NCI-H526 (cell line): ENCODE results near the gene OR6M1.

Experiments
- DNase-seq, 2 experiments: peaks; one replicate each; lab custom pipeline; 2025; lab: John Stamatoyannopoulos, UW

The OR6M1 gene

GRCh38 chr11:123775715-123776549 lies 30.2 kb downstream of the OR6M1 start:
- DNase-seq, result peak in 1 of 2 experiments; percentile 19

GRCh38 chr11:123775289-123775688 lies 30.9 kb downstream of the OR6M1 start:
- DNase-seq, result peak; percentile 57 to 84

GRCh38 chr11:123773959-123774358 lies 32.2 kb downstream of the OR6M1 start:
- DNase-seq, result no peak

- DNase-seq, result no peak
Observed at GRCh38 chr11:123773026-123773425, 33.1 kb downstream of the OR6M1 start.

GRCh38 chr11:123771664-123772063 lies 34.5 kb downstream of the OR6M1 start:
- DNase-seq, result no peak

- no peak for DNase-seq
Observed at GRCh38 chr11:123770712-123771111, 35.4 kb downstream of the OR6M1 start.

- no peak for DNase-seq
Observed at GRCh38 chr11:123765601-123766000, 40.5 kb downstream of the OR6M1 start.

- DNase-seq, result no peak
Observed at GRCh38 chr11:123762422-123762821, 43.7 kb downstream of the OR6M1 start.

GRCh38 chr11:123760894-123761293 lies 45.3 kb downstream of the OR6M1 start:
- DNase-seq, result no peak

GRCh38 chr11:123757976-123758375 lies 48.2 kb downstream of the OR6M1 start:
- no peak for DNase-seq

- DNase-seq, result no peak
Observed at GRCh38 chr11:123755813-123756212, 50.3 kb downstream of the OR6M1 start.
